Bone marrow (tissue), 2 donors: ENCODE data around the gene ATF1.
"Not testable (repeated sequence)": the region's sequence is repeated elsewhere in the genome, so short reads cannot be mapped to it uniquely, and the experiment has no call there.

ENCODE experiments used
- DNase-seq, 2 donors: peaks; one replicate each; lab custom pipeline; 2025; lab: John Stamatoyannopoulos, UW

The ATF1 gene

DNA sequence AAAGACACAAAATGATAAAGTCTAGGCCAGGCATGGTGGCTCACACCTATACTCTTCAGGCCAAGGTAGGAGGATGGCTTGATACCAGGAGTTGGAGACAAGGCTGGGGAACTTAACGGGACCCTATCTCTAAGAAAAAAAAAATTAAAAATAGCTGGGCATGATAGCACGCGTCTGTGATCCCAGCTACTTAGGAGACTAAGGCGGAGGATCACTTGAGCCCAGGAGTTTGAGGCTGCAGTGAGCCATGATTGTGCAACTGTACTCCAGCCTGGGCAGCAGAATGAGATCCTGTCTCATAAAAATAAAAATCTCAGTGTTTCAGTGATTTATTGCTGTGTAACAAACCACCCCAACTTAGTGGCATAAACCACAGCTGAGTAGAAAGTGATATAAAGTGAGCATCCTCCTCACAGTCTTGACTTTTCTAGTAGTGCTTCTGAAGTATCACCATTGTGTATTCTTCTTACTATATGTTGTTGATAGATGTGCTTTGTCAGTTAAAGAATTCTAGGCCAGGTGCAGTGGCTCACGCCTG is 10.6 kb upstream of the ATF1 start:
- no peak for DNase-seq

DNA sequence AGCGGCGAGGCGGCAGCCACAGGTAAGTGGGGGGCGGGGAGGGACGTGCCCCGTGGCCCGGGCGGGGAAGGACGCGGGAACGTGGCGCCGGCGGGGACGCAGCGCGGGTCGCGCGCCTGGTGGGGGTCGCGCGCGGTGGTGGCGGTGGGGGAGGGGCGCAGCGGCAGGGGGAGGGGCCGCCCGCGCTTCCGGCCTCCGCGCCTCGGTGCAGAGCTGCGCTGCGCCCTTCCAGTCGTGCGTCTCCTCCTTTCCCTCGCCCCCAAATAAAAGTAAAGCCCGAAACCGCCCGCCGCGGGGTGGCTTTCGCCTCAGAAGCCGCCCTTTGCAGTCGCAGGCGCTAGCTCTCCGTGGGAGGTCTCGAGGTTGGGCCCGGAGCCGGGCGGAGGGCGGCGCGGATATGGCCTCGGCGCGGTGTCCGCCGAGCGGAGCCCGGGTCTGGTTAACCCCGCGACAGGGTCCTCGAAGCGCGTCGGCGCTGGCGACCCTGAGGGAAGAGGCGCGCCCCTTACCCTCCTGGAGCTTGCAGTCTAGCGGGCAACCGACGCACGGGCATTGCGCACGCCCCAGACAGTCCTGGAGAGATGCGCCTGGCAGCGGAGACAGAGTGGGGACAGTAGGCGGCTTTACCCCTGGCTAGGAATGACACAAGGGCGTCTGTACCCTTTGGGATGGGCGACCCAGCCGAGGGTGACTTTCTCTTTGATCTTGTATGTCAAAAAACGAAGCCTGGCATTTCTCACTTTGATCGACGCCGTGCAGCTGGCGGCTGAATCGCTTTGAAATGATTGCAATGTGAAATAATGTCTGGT is 589 bp downstream of the ATF1 start:
- DNase-seq, result peak in 1 of 2 donors; percentile 75

DNA sequence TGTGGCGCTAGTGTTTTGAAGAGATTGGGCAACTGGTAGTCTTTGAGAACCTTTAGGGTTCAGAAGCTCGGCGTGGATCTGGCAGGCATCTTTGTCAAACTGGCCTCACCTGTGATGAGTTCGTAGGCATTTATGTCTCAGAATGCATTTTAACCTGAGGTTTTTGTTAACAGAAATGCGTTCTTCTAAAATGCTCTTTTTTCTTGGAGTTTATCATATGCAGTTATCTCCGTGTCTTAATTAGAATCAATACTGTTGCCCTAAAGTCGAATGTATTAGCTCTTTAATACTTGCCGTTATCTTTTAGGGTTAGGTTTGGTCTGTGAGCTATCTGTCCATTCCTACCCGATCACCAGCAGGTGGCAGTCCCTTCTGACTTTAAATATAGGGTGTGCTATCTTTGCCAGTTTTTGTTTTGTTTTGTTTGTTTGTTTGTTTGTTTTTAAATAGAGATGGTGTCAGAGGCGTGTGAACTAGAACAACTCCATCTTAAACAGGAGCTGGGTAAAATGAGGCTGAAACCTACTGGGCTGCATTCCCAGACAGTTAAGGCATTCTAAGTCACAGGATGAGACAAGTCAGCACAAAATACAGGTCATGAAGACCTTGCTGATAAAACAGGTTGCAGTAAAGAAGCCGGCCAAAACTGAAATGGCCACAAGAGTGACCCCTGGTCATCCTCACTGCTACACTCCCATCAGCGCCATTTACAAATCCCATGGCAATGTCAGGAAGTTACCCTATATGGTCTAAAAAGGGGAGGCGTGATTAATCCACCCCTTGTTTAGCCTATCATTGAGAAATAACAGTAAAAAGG is 1.4 kb downstream of the ATF1 start:
- DNase-seq, result peak in 1 of 2 donors; percentile 62

DNA sequence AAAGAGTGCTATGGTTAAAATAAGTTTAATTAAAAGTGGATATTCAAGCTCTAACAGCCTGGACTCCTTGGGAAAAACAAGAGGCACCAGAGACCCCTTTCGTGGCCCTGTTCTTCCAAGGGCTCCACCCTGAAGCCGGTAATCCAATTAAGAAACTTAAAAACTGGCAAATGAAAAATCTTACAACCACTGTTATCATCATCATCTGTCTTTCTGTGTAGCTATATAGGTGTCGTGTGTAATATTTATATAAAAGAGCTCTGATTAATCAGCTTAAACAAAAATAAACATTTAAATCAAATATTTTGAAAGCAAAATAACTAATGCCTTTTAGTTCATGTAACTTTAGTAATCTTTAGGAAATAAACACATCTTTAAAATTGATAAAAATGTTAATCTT is 4.5 kb downstream of the ATF1 start:
- DNase-seq, result no peak

GRCh38 chr12:50768813-50769212 is 4.9 kb downstream of the ATF1 start:
- not testable (repeated sequence) for DNase-seq

- DNase-seq, result no peak
These were observed 7.5 kb downstream of the ATF1 start for GRCh38 chr12:50771409-50771808.

GRCh38 chr12:50772470-50772869 is 8.6 kb downstream of the ATF1 start:
- DNase-seq, result no peak

DNA sequence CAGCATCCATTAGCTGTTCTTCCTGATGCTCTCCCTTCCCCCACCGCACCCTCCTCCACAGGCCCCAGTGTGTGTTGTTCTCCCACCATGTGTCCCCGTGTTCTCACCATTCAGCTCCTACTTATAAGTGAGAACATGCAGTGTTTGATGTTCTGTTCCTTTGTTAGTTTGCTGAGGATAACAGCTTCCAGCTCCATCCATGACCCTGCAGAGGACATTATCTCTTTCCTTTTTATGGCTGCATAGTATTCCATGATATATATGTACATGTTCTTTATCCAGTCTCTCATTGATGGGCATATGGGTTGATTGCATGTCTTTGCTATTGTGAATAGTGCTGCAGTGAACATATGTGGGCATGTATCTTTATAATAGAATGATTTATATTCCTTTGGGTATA is 9.0 kb downstream of the ATF1 start:
- no peak for DNase-seq

DNA sequence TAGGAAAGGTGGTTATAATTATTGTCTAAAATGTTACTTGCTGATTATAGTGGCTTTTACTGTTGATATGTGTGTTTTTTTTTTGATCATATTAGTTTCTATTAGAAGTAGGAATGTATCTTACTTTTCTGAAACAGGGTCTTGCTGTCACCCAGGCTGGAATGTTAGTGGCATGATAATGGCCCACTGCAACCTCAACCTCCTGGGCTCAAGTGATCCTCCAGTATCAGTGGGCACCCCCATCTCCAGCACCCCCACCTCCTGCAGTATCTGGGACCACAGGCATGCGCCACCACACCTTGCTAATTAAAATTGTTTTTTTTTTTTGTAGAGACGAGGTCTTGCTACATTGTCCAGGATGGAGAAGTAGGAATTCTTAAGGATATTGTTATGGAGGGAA is 11.3 kb downstream of the ATF1 start:
- DNase-seq, result no peak

- DNase-seq, result no peak
These were observed 13.1 kb downstream of the ATF1 start for GRCh38 chr12:50776749-50777728.

DNA sequence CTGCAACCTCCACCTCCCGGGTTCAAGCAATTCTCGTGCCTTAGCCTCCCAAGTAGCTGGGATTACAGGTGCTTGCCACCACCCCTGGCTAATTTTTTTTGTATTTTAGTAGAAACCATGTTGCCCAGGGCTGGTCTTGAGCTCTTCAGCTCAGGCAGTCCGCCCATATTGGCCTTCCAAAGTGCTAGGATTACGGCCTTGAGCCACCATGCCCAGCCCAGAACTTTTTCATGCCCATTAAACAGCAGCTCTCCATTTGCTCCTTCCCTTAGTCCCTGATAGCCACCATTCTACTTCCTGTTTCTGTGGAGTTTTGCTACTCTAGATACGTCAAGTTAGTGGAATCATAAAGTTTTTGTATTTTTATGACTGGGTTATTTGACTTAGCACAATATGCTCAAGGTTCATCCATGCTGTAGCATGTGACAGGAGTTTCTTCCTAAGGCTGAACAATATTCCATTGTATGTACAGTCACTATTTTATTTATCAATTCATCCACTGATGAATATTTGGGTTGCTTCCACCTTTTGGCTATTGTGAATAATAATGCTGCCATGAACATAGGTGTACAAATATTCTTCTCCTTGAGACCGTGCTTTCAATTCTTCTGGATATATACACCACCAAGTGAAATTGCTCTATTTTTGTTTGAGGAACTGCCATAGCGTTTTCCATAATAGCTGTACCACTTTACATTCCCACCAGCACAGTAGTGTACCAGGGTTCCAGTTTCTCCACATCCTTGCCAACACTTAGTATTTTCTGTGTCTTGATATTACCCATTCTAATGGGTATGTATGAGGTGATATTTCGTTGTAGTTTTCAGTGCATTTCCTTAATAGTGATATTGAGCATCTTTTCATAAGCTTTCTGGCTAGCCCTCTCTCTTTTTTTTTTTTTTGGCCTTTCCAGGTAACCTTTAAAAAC is 15.0 kb downstream of the ATF1 start:
- DNase-seq, result no peak

DNA sequence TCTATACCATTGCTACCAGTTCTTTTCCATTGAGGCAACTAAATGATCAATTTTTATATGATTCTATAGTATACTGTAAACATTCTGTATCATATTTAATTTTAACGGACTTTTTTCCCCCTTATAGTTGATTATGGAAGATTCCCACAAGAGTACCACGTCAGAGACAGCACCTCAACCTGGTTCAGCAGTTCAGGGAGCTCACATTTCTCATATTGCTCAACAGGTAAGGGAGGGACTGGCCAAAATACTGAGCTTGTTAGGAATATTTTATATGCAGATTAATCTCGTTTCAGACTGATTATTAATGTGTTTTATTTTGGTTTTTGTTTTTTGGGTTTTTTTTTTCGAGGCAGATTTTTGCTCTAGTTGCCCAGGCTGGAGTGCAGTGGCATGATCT is 16.1 kb downstream of the ATF1 start:
- no peak for DNase-seq

- DNase-seq, result no peak
These were observed 20.6 kb downstream of the ATF1 start for GRCh38 chr12:50784501-50784900.

DNA sequence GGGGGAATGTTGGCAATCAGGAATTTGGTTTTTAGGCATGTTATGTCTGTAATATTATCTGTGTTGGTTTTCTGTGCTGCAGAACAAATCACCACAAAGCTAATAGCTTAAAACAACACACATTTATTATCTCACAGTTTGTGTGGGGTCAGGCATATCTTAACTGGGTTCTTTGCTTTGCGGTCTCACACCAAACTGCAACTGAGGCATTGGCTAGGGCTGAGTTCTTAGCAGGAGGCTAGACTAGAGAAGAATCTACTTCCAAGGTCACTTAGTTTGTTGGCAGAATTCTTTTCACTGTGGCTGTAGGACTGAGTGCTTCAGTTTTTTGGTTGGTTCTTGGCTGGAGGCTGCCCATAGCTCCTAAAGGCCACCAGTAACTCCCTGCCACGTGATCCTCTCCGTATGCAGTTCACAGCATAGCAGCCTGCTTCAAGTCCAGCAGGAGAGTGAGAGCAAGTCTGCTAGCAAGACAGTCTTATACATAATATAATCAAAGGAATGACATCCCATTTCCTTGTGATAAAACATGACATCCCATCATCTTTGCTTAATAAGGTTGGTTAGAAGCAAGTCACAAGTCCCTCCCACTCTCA is 21.6 kb downstream of the ATF1 start:
- no peak for DNase-seq

- DNase-seq, result no peak
These were observed 22.8 kb downstream of the ATF1 start for GRCh38 chr12:50786498-50787231.

- DNase-seq, result no peak
These were observed 23.7 kb downstream of the ATF1 start for GRCh38 chr12:50787618-50788017.

GRCh38 chr12:50788561-50788960 is 24.7 kb downstream of the ATF1 start:
- DNase-seq, result no peak

- DNase-seq, result no peak
These were observed 26.2 kb downstream of the ATF1 start for GRCh38 chr12:50790081-50790480.

DNA sequence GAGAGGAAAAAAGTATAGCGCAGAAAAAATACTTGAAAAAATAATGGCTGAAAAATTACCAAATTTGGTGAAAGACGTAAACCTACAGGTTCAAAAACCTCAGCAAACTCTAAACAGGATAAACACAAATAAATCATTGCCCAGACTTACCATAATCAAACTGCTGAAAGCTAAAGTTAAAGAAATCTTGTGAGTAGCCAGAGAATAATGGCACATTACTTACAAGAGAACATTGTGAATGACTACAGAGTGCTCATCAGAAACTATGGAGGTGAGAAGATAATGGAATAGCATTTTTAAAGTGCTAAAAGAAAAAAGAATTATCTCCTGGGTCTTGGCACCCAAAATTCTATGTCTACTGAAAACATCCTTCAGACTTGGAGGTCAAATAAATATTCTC is 36.0 kb downstream of the ATF1 start:
- no peak for DNase-seq
